ENCODE measurements around the gene POLR2J2. TPM values are rescaled to one million over a fixed set of nuclear protein-coding genes. Genes with fewer than 3 reads are reported as not detected.
"Not testable (repeated sequence)": the region's sequence is repeated elsewhere in the genome, so short reads cannot be mapped to it uniquely, and the experiment has no call there.

POLR2J2 gene
- 1.2 TPM for total RNA-seq

DNA sequence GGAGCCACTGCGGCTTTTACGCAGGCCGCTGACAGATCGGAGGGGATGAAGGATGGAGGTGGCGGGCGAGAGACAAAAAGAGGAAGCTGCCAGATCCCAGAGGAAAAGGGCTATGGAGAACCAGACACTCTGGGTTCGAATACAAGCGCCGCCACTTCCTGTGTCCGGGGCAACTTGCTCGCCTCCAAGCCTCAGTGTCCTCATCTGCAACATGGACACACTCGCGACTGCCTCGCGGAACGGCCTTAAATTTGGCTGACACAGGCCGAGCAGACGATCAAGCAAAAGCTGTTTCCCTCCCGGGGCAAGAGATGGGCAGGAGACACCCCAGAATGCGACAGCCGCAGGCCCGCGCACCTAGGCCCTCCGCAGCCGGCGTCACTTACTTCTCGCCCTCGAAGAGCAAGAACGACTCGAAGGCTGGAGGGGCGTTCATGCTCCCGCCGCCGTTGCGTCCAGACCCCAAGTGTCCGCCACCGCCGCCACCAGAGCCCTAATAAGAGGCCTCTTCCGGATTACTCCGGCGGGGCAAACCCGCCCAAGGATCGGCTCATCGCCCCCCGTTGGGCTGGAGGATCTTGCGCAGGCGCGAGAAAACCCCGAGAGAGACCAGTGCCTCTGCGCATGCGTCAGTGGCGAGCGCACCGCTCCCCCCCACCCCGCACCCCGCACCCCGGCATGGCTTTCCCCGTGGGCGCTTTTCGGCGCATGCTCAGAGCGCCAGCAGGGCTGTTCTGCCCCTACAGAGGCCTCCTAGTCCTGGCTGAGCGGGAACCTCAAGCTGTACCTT, at the start of gene POLR2J2:
POLR2J2 (minus strand) TSS at position 498 of the 790 bp plus-strand sequence; CDS start at position 436, 62 bp downstream.
- peak in 1 of 2 donors; percentile 59 for DNase-seq (ENCODE audit: low spot score in 2 of 2)
- FAIRE-seq = not testable (repeated sequence)

DNA sequence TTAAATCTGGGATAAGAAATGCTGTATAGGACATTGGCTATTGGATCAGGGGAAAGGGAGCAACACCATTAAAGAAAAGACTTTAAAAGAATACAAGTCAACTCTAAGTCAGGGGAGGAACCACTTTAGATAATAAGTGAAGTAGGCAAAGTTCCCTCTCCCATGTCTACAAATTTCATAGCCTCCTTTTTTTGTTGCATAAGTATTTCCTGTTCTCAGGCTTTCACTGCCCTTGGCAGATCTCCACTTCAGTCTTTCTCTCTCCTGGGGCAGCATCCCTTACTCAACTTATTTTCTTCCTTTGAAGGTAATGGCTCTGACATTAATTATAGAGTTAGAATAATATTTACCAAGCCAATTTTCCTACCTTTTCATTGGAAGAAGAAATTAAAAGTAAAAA, 47.0 kb upstream of the POLR2J2 start:
- DNase-seq (ENCODE audit: low spot score in 2 of 2); FAIRE-seq: not testable (repeated sequence)

DNA sequence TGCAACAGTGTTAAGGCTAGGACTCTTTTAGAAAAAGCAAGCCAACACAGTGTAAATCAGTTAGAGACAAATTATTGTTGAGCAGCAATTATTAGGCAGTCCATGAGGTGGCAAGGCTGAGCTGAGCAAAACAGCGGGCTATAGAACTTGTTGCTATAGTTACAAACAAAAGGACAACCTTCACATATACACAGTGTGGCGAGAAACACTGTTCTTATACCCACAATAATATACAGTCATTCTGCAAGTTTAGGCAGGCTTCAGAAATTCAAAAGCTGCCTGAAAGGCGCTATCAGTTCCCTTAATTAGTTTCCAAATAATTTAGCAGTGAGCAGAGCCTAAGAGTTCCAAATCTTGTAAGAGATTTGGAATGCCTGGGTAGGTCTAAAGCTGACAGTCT, 44.3 kb upstream of the POLR2J2 start:
- DNase-seq (ENCODE audit: low spot score in 2 of 2); FAIRE-seq: not testable (repeated sequence)

DNA sequence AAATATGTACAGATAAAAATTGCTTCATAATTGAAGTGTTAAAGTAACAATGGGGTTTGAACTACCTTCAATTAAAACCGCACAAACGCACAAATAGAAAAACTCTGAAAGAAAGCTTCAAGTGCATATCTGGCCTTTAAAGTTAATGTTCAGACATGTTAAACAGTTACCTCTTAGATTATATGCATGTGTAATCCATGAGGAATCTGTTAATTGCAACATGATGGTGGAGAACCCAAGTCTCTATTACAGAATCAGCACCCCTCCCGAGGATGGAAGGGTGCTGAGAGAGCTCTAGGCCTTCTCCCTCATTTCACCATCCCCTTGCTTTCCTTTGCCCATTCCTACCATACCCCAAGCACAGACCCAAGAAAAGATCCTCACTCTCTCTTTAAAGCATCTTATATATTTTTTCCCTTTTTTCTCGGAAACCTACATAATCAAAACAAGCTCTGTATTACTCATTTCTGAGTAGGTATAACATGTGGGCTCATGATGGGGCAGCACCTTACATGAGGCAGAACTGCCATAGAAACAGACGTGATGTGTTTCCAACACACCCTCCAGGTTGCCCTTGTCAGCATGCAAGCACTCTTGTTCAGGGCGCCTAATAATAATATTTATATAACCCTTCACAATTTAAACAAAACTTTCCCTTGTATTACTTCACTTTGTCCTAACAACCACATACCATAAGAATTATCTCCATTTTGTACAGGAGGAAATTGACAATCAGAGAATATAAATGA, 43.5 kb upstream of the POLR2J2 start:
- DNase-seq (ENCODE audit: low spot score in 2 of 2); FAIRE-seq: not testable (repeated sequence)

DNA sequence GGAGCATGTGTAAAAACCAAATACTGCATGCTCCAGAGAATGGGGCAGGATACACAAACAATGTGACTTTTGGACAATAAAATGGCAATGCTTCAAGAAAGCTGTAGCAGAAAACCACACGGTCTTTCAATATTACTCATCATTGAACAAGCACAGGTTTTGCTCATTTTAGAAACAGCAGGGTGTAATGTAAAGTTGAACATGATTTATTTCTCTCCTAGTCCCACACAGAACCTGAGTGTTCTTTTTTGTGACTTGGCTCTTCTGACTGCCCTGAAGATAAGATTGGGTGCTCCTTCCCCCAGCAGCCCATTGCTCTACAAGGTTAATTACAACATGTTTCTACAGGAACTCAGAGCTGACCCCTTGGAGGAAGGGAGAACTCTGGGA, 42.2 kb upstream of the POLR2J2 start:
- FAIRE-seq; DNase-seq (ENCODE audit: low spot score in 2 of 2): not testable (repeated sequence)

DNA sequence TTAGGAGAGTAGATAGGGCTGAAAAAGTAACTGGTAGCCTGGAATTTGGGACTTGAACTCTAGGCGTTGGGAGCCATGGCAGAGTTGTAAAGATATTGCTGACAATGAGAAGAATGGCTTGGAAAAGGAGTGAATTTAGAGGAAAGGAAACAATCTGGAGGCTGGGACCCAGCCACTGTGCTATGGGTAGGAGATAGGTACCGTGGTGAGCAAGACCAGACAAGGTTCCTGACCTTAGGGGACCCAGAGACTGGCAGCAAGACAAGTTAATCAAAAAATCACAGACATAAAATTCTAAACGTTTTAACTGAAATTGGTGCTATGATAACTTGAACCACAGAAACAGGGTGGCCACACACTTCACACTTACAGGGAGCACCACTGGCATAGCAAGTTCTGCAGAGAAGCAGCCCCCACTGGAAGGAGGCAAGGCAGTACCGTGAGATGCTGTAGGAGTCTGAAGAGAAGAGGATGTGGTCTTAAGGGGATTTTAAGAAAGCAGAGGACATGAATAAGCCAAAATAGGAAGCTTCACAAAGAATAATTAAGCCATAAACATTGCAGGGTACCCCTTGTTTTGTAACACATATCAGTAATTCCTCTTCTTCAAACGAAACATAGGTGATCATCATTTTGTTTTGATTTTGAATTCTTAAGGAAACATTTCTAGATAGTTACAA, 41.7 kb upstream of the POLR2J2 start:
- FAIRE-seq; DNase-seq (ENCODE audit: low spot score in 2 of 2): not testable (repeated sequence)

DNA sequence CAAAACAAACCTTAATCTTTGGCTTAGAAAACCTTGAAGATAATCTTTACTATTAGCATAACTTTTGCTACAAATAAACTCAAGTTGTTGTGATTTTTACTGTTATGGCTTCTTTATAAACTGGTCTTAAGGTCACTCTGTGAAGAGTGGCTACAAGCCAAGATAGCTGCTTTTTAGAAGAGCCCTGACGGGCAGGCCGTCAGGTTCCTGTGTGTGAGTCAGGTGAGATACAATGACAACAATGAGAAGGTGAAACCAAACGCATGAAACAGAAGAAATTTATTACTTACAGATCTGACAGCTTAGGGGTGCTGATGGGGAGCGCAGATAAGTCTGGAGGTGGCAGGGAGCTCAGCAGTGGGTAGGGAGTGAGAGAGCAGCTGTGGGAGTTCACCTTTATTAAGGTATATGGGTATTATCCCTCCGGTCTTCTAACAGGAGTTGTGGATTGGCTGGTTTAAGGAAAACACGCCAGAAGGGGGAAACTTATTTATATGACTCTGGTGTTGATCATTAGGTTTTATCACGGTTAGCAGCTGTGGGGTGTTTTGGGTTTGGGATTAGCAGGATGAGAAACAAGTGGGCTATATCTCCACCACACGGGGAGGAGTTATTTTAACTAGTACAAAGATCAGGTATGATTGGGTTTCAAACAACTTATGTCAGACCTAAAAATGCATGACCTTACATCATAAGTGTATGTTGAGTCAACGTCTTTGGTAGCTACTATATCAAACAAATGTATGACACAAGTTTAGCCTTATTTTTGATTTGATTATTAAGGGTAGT, 27.7 kb upstream of the POLR2J2 start:
- not testable (repeated sequence) for DNase-seq (ENCODE audit: low spot score in 2 of 2); FAIRE-seq

DNA sequence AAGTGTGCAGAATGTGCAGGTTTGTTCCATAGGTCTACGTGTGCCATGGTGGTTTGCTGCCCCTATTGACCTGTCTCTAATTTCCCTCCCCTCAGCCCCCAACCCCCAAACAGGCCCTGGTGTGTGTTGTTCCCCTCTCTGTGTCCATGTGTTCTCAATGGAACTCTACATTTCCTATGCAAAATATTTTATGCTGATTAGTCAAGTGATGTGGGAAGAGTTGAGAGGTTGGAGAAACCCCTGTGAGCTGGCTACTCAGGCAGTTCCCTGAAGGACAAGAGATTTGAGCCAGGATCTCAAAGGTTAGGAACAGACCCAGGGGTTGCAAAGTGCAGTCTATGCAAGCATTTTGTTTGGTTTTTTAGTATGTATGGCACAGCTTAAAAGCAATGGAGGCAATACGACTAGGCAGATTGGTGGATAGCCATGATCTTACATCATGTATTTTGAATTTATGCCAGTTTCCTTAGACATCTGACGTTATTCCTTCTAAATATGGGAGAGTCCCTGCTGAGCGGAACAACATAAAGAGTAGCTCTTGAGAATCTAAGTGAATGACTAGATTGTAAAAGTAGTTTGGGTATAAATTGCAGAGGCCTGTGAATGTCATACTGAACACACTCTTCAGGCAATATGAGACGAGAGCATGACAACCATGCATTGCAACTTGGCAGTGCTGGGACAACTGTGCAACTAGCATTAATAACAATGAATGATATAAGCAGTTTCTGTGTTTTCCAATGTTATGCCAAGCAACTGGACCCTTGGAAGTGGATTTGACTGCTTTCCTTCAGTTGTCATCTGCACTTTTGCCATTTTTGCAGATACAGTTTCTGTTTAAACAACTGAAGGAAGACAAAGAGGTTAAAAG, 26.4 kb upstream of the POLR2J2 start:
- FAIRE-seq; DNase-seq (ENCODE audit: low spot score in 2 of 2): not testable (repeated sequence)

DNA sequence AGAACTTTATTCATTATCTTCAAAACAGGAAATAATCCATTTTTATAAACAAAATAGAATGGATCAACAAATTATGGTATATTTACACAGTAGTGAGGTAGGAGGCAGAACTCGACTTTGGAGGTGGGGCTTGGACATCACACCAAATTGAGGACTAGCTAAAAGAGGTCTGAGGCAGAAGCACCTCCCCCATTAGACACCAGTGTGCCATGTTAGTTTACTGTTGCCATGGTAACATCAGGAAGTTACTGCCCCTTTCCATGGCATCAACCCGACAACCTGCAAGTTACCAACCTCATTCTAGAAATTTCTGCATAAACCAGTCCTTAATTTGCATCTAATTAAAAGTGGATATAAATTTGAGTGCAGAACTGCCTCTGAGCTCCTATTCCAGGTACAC, 24.5 kb upstream of the POLR2J2 start:
- FAIRE-seq; DNase-seq (ENCODE audit: low spot score in 2 of 2): not testable (repeated sequence)

DNA sequence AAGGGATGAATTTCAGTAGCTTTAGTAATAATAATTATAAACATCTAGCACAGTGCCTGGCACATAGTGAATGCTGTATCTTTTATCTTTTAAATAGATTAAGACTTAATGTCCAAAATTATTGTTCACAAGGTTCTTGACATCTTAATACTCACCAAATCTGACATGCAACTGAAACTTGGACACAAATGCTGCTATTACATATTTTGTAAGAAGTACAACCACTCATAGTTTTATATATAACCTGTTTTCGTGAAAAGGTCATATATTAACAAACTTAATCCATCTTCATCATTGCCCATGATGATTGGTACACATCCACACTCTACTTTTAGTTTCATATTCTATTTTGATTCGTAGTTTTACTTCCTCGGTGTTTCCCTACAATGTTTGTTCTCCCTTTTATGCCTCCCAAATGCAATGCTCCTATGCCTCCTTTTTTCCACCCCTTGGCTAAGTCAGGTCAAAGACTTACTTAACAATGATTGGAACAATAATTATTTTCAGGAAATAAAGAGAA, 23.6 kb upstream of the POLR2J2 start:
- not testable (repeated sequence) for FAIRE-seq

DNA sequence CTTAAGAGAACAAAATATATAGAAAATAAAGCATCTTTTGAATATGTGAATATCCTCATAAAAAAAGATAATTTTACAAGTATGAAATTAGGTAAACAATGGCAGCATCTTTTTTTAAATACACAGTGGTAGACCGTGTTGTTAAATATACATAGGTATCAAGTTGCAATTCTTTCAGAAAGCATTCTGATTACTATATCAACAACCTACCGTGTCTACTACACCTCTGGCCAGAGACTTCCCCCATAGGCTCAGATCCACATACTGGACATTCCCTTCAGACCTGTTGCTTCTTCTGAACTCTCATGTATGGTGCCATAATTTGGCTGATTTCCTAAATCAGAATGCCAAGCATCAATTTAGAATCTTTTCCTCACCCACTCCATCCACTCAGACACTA, 22.5 kb upstream of the POLR2J2 start:
- FAIRE-seq; DNase-seq (ENCODE audit: low spot score in 2 of 2): not testable (repeated sequence)

More for the DNA sequence above, 23.6 kb upstream of the POLR2J2 start:
- DNase-seq (ENCODE audit: low spot score in 2 of 2) = not testable (repeated sequence)

DNA sequence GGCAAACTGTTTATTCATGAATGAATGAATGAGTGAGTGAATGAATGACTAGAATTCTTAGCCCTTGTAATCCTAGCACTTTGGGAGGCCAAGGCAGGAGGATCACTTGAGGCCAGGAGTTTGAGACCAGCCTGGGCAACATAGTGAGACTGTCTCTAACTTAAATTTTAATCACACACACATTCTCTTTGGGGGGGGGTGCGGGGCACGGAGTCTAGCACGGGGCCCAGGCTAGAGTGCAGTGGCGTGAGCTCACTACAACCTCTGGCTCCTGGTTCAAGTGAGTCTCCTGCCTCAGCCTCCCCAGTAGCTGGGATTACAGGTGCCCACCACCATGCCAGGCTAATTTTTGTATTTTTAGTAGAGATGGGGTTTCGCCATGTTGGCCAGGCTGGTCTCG, 19.1 kb upstream of the POLR2J2 start:
- DNase-seq (ENCODE audit: low spot score in 2 of 2); FAIRE-seq: not testable (repeated sequence)

DNA sequence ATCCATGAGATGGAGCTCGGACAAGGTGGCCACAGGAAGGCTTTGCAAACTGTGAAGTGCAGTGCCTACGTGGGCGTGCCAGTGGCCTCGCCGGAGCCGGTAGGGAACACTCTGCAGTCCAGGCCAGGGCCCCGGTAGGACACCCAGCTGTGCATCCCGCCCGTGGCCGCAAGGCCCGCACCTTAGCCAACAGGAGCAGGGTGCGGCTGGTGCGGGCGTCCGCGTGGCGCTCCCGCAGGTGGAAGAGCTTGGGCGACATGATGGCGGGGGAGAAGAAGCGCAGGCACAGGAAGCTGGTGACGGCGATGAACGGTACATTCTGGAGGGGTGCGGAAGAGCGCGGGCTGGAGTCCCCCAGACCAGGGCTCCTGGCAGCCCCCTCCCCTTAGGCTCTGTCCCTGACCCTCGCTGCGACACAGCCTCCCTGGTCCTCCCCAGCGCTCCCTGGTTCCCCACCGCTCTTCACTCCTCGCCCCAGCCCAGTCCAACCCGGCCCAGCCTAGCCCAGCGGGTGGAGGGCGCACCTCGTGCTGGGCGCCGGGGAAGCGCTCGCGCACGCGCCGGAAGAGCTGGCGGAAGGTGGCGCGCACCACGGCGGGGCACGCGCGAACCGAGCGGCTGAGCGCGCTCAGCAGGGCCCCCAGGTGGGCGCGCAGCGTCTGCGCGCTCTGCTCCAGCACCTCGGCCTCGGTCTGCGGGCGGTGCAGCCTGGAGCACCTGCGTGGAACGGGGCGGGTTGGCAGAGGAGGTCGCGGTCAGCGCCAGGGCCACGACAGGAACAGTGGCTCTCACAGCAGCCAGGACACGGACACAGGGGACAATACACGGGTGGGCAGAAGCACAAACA, 18.2 kb upstream of the POLR2J2 start:
- FAIRE-seq; DNase-seq (ENCODE audit: low spot score in 2 of 2): not testable (repeated sequence)

DNA sequence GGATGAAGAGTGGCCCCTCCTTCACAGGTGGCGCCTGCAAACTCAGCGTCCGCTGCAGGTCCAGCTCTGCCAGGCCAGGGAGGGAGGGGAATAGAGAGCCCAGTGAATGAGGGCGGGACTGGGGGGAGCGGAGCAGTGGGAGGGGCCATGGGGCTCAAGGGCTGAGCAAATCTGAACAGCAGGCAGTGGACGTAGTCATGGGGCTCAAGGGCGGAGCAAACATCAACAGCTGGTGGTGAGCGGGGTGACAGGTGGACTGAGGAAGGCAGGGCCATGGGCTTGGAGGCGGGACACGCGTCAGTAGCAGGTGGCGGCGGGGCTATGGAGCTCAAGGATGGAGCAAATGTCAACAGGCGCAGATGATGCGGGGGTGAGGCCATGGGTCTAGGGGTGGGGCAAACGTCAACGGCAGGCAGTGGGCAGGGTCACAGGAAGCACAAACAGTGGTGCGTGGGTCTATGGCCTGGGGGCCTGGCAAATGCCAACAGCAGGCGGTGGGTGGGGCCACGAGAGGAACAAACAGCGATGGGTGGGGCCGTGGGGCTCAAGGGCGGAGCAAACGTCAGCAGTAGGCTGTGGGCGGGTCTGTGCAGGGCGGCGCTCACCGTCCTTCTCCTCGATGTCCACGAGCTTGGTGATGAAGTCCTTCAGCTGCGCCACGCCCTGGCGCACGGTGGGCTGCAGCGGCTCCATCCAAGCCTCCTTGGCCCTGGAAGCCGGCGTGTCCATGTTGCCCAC, 17.0 kb upstream of the POLR2J2 start:
- FAIRE-seq; DNase-seq (ENCODE audit: low spot score in 2 of 2): not testable (repeated sequence)

DNA sequence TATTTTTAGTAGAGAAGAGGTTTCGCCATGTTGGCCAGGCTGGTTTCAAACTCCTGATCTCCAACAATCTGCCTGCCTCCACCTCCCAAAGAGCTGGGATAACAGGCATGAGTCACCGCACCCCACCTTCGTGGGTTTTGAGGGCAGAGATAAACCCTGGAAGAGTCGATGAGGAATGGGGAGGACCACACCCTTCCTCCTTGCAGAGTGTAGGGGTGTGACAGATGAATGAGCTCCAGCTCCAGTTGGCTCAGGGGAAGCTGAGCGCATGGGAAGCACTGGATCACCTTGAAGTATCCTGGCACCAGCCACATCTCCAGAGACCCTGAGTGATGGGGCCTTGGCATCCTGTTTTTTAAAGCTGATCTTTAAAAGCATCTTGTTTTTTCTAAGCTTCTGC, 11.1 kb upstream of the POLR2J2 start:
- DNase-seq (ENCODE audit: low spot score in 2 of 2); FAIRE-seq: not testable (repeated sequence)

DNA sequence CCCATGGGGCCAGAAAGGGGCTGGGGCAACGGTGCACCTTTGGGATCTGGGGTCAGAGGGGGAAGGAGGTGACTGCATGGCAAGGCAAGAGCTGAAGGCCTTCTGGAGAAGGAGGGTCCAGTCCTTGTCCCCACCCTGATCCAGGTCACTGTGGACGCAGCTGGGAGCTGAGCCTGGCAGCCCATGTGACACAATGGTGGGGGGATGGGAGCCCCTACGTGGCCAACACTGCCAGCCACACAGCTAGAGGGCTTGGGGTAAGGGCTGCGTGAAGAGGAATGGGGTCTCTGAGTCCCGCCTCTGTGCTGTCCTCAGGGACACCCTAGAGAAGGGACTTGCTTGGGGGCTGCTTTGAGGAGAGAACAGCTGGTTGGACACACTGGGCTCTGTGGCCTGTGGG, 9.3 kb upstream of the POLR2J2 start:
- not testable (repeated sequence) for FAIRE-seq; DNase-seq (ENCODE audit: low spot score in 2 of 2)

DNA sequence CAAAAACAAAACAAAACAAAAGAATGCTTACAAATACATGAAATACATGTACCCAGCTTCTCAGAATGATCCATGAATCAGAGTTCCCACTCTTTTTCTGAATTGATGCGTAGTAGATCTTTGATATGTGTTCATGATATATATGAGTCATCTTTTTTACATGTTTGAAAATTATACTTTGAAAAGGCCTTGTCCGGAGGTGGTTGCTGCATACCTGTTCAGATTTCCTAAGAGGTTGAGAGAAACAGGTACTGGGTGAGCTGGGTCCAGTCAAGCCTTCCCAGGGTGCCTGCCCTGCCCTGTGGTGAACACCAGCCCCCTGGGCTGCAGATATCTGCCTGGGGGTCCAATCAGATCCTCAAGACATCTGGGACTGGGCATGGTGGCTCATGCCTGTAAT, 4.1 kb upstream of the POLR2J2 start:
- DNase-seq (ENCODE audit: low spot score in 2 of 2); FAIRE-seq: not testable (repeated sequence)

Measured in frontal cortex (tissue), 4 donors.